Measurements from ENCODE around the gene CCDC66.

GRCh38 chr3:56655709-56656108, 98.7 kb downstream of the CCDC66 start:
- TF ChIP-seq, protein P1, sequence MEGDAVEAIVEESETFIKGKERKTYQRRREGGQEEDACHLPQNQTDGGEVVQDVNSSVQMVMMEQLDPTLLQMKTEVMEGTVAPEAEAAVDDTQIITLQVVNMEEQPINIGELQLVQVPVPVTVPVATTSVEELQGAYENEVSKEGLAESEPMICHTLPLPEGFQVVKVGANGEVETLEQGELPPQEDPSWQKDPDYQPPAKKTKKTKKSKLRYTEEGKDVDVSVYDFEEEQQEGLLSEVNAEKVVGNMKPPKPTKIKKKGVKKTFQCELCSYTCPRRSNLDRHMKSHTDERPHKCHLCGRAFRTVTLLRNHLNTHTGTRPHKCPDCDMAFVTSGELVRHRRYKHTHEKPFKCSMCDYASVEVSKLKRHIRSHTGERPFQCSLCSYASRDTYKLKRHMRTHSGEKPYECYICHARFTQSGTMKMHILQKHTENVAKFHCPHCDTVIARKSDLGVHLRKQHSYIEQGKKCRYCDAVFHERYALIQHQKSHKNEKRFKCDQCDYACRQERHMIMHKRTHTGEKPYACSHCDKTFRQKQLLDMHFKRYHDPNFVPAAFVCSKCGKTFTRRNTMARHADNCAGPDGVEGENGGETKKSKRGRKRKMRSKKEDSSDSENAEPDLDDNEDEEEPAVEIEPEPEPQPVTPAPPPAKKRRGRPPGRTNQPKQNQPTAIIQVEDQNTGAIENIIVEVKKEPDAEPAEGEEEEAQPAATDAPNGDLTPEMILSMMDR (IDR thresholded peaks at IDR 0.05), result no peak
- no peak for TF ChIP-seq POLR2A (IDR thresholded peaks at IDR 0.05)
